GM21526 (cell line): ENCODE data around the gene HLA-DQA1.
"Not testable (repeated sequence)": the region's sequence is repeated elsewhere in the genome, so short reads cannot be mapped to it uniquely, and the experiment has no call there.

ENCODE experiments used
- ATAC-seq: cut with Tn5 transposase; IDR thresholded peaks from one replicate; pipeline ENCODE4 v1.9.1; 2021; ENCODE audit warnings: moderate library complexity; ENCODE audit not compliant: unreplicated experiment, low FRiP score

Gene HLA-DQA1

GRCh38 chr6:32657819-32658218 lies 20.6 kb downstream of the HLA-DQA1 start:
- ATAC-seq, result not testable (repeated sequence)

- no peak for ATAC-seq
These were observed 21.2 kb downstream of the HLA-DQA1 start for GRCh38 chr6:32658268-32658897.

GRCh38 chr6:32659856-32660595 lies 22.8 kb downstream of the HLA-DQA1 start:
- no peak for ATAC-seq

- no peak for ATAC-seq
These were observed 24.9 kb downstream of the HLA-DQA1 start for GRCh38 chr6:32662099-32662498.

GRCh38 chr6:32662836-32663235 lies 25.6 kb downstream of the HLA-DQA1 start:
- ATAC-seq, result no peak

- no peak for ATAC-seq
These were observed 27.1 kb downstream of the HLA-DQA1 start for GRCh38 chr6:32664354-32664753.

- no peak for ATAC-seq
These were observed 27.7 kb downstream of the HLA-DQA1 start for GRCh38 chr6:32664827-32665362.

- no peak for ATAC-seq
These were observed 28.5 kb downstream of the HLA-DQA1 start for GRCh38 chr6:32665661-32666060.

- no peak for ATAC-seq
These were observed 29.5 kb downstream of the HLA-DQA1 start, which contains the start of gene HLA-DQB1 for GRCh38 chr6:32666420-32667300. TSS of gene HLA-DQB1 (minus strand) at chr6:32666657. CDS start at chr6:32666607, 50 bp downstream.

GRCh38 chr6:32668226-32668747 lies 31.1 kb downstream of the HLA-DQA1 start:
- ATAC-seq, result peak; percentile 58

GRCh38 chr6:32669240-32669639 lies 32.0 kb downstream of the HLA-DQA1 start:
- ATAC-seq, result no peak

GRCh38 chr6:32669893-32670292 lies 32.7 kb downstream of the HLA-DQA1 start:
- ATAC-seq, result no peak

- not testable (repeated sequence) for ATAC-seq
These were observed 34.7 kb downstream of the HLA-DQA1 start for GRCh38 chr6:32671908-32672307.

GRCh38 chr6:32674123-32674522 lies 36.9 kb downstream of the HLA-DQA1 start:
- ATAC-seq, result not testable (repeated sequence)

- no peak for ATAC-seq
These were observed 42.3 kb downstream of the HLA-DQA1 start for GRCh38 chr6:32679492-32679891.

GRCh38 chr6:32680055-32680454 lies 42.8 kb downstream of the HLA-DQA1 start:
- ATAC-seq, result no peak

GRCh38 chr6:32684246-32684645 lies 47.0 kb downstream of the HLA-DQA1 start:
- ATAC-seq, result no peak

GRCh38 chr6:32685603-32686002 lies 48.4 kb downstream of the HLA-DQA1 start:
- ATAC-seq, result peak; percentile 60

GRCh38 chr6:32689531-32690501 lies 52.6 kb downstream of the HLA-DQA1 start:
- ATAC-seq, result no peak
